Rectal smooth muscle tissue (tissue), 1 donor: ENCODE data around the gene TMPRSS4.

Experiments
- H3K27ac ChIP-seq: one replicate; pipeline ENCODE4 v1.7.0; 2013; ENCODE audit warnings: low read depth, low read length, inconsistent platforms
- H3K27me3 ChIP-seq: one replicate; pipeline ENCODE4 v1.7.0; 2013; ENCODE audit warnings: low read length; ENCODE audit not compliant: control insufficient read depth, insufficient read depth
- H3K36me3 ChIP-seq: one replicate; pipeline ENCODE4 v1.7.0; 2013; ENCODE audit warnings: low read length; ENCODE audit not compliant: control insufficient read depth, insufficient read depth
- H3K4me1 ChIP-seq: one replicate; pipeline ENCODE4 v1.7.0; 2013; ENCODE audit warnings: low read length; ENCODE audit not compliant: control insufficient read depth, insufficient read depth
- H3K4me3 ChIP-seq: one replicate; pipeline ENCODE4 v1.7.0; 2013; ENCODE audit warnings: low read length
- H3K9ac ChIP-seq: one replicate; pipeline ENCODE4 v1.7.0; 2013; ENCODE audit warnings: low read length

Gene TMPRSS4

GRCh38 chr11:118128310-118128709 is 51.4 kb downstream of the TMPRSS4 start:
- no peaks in the 10 kb centered on the region for H3K27me3 ChIP-seq
- H3K4me1 ChIP-seq = no peaks in the 10 kb centered on the region
- no peak overlapping the region for H3K27ac ChIP-seq
- H3K4me3 ChIP-seq = no peak overlapping the region
- no peak overlapping the region for H3K9ac ChIP-seq
- H3K36me3 ChIP-seq = no peaks in the 10 kb centered on the region

- no peaks in the 10 kb centered on the region for H3K36me3 ChIP-seq
- no peak overlapping the region for H3K27ac ChIP-seq
- no peak overlapping the region for H3K9ac ChIP-seq
- no peaks in the 10 kb centered on the region for H3K4me1 ChIP-seq
- H3K27me3 ChIP-seq = no peaks in the 10 kb centered on the region
- H3K4me3 ChIP-seq = no peak overlapping the region
Measured at GRCh38 chr11:118128721-118129470, 52.0 kb downstream of the TMPRSS4 start.

- no peak overlapping the region for H3K9ac ChIP-seq
- no peak overlapping the region for H3K4me3 ChIP-seq
- H3K4me1 ChIP-seq = no peaks in the 10 kb centered on the region
- no peaks in the 10 kb centered on the region for H3K27me3 ChIP-seq
- no peak overlapping the region for H3K27ac ChIP-seq
- no peaks in the 10 kb centered on the region for H3K36me3 ChIP-seq
Measured at GRCh38 chr11:118129471-118130172, 52.7 kb downstream of the TMPRSS4 start.

- H3K27ac ChIP-seq = no peak overlapping the region
- no peaks in the 10 kb centered on the region for H3K4me1 ChIP-seq
- no peaks in the 10 kb centered on the region for H3K36me3 ChIP-seq
- H3K27me3 ChIP-seq = peaks cover 8% of the 10 kb centered on the region
- no peak overlapping the region for H3K9ac ChIP-seq
- H3K4me3 ChIP-seq = no peak overlapping the region
Measured at GRCh38 chr11:118132385-118133151, 55.7 kb downstream of the TMPRSS4 start.

GRCh38 chr11:118133816-118134215 is 56.9 kb downstream of the TMPRSS4 start:
- Histone ChIP-seq H3K4me3 (no peak overlapping the region), H3K36me3 (no peaks in the 10 kb centered on the region), H3K9ac (no peak overlapping the region), H3K4me1 (no peaks in the 10 kb centered on the region), H3K27me3 (peaks cover 12% of the 10 kb centered on the region), H3K27ac (no peak overlapping the region)

DNA sequence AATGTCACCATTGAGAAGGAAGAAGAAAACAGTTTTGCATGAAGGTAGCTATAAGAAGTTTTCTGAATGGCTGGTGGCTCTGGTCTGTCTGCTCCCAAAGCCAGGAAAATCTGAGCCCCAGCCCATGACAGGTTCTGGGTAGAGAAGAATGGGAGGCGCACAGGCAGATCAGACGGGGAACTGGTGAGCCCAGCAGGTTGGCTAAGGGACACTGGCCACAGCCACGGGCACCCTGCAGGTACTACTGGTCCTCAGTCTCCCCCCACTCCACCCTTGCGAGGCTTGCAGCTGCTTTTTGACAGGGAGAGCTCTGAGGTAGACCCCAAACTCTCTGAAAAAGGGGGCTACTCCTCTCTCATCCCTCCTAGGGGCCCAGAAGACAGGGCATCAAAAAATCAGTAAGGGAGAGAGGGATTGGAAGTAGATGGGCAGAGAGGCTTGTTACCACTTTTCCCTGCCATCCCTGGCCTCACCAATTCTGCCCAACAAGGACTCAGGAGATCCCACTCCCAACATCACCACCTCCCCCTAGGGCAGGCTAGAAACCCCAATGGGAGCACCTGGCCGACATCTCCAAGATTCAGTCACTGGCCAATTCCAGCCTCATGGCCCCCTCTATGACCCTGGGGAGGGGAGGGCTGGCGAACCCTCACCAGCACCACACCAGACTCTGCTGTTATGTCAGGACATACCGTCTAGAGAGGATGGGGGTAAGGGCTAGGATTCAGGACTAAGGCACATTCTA is 58.3 kb downstream of the TMPRSS4 start:
- no peak overlapping the region for H3K27ac ChIP-seq
- no peaks in the 10 kb centered on the region for H3K4me1 ChIP-seq
- no peak overlapping the region for H3K9ac ChIP-seq
- peaks cover 12% of the 10 kb centered on the region for H3K27me3 ChIP-seq
- H3K4me3 ChIP-seq = no peak overlapping the region
- H3K36me3 ChIP-seq = no peaks in the 10 kb centered on the region

GRCh38 chr11:118135796-118136165 is 58.9 kb downstream of the TMPRSS4 start:
- Histone ChIP-seq H3K9ac (no peak overlapping the region), H3K27me3 (peaks cover 12% of the 10 kb centered on the region), H3K4me1 (no peaks in the 10 kb centered on the region), H3K4me3 (no peak overlapping the region), H3K36me3 (no peaks in the 10 kb centered on the region), H3K27ac (no peak overlapping the region)

- Histone ChIP-seq H3K4me3 (no peak overlapping the region), H3K4me1 (no peaks in the 10 kb centered on the region), H3K36me3 (no peaks in the 10 kb centered on the region), H3K27ac (no peak overlapping the region), H3K9ac (no peak overlapping the region), H3K27me3 (peaks cover 17% of the 10 kb centered on the region)
Measured at GRCh38 chr11:118136341-118136740, 59.5 kb downstream of the TMPRSS4 start.

GRCh38 chr11:118136801-118137200 is 59.9 kb downstream of the TMPRSS4 start:
- Histone ChIP-seq H3K27ac (no peak overlapping the region), H3K4me3 (no peak overlapping the region), H3K4me1 (no peaks in the 10 kb centered on the region), H3K27me3 (peaks cover 18% of the 10 kb centered on the region), H3K9ac (no peak overlapping the region), H3K36me3 (no peaks in the 10 kb centered on the region)

DNA sequence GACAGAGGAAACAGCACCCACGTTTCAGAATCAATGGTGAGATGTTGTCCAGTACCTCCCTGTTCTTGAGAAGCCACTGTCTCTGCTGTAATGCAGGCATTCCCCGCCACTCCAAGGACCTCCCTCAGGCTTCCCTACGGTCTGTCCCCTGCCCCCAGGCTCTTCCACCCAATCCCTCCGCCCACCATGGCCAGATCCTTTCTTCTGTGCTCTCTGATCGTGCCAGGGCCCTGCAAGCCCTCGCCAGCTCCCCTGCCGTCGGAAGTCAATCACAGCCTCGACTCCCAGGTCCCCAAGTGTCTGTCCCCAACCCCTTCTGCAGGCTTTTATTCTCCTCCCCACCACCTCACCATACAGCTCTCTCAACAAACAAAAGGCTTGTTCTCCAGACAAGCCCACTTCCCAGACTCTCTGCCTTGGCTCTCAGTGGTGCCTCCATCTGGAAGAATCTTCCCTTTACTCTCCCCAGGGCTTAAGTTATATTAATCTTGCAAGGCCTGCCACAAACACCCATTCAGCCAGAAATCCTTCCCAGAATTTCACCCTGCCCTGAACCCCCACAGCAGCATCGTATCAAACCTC is 62.1 kb downstream of the TMPRSS4 start:
- no peak overlapping the region for H3K27ac ChIP-seq
- H3K36me3 ChIP-seq = no peaks in the 10 kb centered on the region
- no peak overlapping the region for H3K4me3 ChIP-seq
- no peaks in the 10 kb centered on the region for H3K4me1 ChIP-seq
- H3K9ac ChIP-seq = no peak overlapping the region
- peaks cover 22% of the 10 kb centered on the region for H3K27me3 ChIP-seq

- peaks cover 22% of the 10 kb centered on the region for H3K27me3 ChIP-seq
Measured at GRCh38 chr11:118139578-118139977, 62.7 kb downstream of the TMPRSS4 start.

DNA sequence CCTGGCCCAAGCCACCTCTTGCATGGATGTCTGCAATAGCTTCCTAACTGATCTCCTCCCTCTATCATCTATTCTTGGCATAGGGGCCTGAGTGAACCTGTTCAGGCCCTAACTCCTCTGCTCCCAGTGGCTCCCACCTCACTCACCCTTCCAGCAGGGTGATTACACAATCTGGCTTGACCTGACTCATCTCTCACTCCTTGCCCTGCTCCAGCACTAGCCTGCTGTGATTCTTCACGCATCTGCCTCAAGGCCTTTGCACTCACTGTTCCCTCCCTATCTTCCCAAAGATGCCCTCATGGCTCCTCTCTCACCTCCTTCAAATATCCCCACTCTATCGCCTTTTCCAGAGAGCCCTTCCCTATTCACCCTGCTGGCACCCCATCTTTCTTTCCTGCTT is 65.2 kb downstream of the TMPRSS4 start:
- H3K9ac ChIP-seq = no peak overlapping the region
- no peak overlapping the region for H3K27ac ChIP-seq
- H3K4me3 ChIP-seq = no peak overlapping the region
- H3K36me3 ChIP-seq = no peaks in the 10 kb centered on the region
- peaks cover 18% of the 10 kb centered on the region for H3K27me3 ChIP-seq
- no peaks in the 10 kb centered on the region for H3K4me1 ChIP-seq

More at GRCh38 chr11:118139578-118139977, 62.7 kb downstream of the TMPRSS4 start:
- Histone ChIP-seq H3K9ac (no peak overlapping the region), H3K36me3 (no peaks in the 10 kb centered on the region), H3K4me3 (no peak overlapping the region), H3K4me1 (no peaks in the 10 kb centered on the region), H3K27ac (no peak overlapping the region)
